HG03025 (cell line): ENCODE data around the gene PYCARD.
A peak's percentile ranks its signal among the peaks of the same experiment; 100 is the strongest.
"Not testable (repeated sequence)": the region's sequence is repeated elsewhere in the genome, so short reads cannot be mapped to it uniquely, and the experiment has no call there.

Source experiments
- ATAC-seq: cut with Tn5 transposase; IDR thresholded peaks from one replicate; pipeline ENCODE4 v1.9.1; 2021; ENCODE audit warnings: mild to moderate bottlenecking, moderate library complexity; ENCODE audit not compliant: unreplicated experiment, low FRiP score

The PYCARD gene

GRCh38 chr16:31191697-31192428 is 10.7 kb downstream of the PYCARD start:
- no peak for ATAC-seq

- no peak for ATAC-seq
These were observed 11.6 kb downstream of the PYCARD start for GRCh38 chr16:31190818-31191444.

DNA sequence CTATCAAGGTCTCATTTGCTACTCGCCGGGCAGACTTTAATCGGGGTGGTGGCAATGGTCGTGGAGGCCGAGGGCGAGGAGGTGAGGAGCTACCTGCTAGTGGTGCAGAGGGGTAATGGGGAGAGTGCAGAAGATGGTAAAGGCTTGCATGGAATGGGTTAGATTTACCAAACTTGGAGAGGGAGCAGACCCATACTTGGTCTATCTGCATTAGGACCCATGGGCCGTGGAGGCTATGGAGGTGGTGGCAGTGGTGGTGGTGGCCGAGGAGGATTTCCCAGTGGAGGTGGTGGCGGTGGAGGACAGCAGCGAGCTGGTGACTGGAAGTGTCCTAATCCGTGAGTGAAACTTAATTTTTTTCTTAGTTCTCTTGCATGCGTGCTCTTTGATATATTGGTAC is 12.5 kb downstream of the PYCARD start:
- ATAC-seq: no peak

GRCh38 chr16:31189412-31189778 is 13.2 kb downstream of the PYCARD start:
- ATAC-seq: no peak

GRCh38 chr16:31188450-31189411 is 13.8 kb downstream of the PYCARD start:
- no peak for ATAC-seq

- ATAC-seq: no peak
These were observed 14.8 kb downstream of the PYCARD start for GRCh38 chr16:31187808-31188189.

DNA sequence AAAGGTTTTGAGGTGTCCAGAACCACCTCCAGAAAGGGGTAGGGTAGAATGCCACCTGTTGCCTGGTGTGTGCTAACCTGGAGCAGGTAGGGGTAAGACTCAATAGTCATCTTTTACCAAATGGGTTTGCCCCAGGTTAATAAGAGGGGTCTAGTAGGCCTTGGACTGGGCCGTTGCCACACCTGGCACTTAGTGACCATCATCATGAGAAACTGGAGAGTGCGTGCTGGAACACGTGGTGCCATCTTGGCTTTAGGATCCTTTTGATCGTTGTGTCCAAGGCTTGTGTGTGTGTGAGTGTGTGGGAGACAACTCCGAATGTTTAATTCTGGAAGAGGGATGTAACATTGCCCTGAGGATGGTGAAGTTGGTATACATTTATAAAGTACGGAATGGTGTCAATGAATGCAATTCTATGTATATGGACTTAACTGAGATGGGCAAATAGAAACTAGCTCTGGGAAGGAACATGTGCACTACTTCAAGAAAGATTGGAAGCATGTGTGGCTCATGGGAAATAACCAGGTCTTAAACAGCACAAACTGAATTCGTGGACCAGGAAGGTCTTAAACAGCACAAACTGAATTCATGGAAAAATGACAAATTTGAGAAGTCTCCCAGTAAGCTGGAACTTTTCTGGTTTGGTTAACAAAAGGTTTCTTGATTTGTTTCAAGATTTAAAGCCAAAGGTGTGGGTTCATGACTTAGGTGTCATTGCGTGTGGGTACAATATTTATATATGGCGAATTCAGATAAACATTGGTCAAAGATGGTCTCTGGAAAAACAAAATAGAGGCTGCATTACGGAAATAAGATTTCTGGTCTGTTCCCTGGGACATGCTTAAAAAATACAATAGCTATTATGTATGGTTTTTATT is 15.4 kb downstream of the PYCARD start:
- ATAC-seq: no peak

GRCh38 chr16:31186176-31186575 is 16.4 kb downstream of the PYCARD start:
- no peak for ATAC-seq

GRCh38 chr16:31185339-31185738 is 17.2 kb downstream of the PYCARD start:
- no peak for ATAC-seq

- ATAC-seq: no peak
These were observed 17.7 kb downstream of the PYCARD start for GRCh38 chr16:31184888-31185287.

DNA sequence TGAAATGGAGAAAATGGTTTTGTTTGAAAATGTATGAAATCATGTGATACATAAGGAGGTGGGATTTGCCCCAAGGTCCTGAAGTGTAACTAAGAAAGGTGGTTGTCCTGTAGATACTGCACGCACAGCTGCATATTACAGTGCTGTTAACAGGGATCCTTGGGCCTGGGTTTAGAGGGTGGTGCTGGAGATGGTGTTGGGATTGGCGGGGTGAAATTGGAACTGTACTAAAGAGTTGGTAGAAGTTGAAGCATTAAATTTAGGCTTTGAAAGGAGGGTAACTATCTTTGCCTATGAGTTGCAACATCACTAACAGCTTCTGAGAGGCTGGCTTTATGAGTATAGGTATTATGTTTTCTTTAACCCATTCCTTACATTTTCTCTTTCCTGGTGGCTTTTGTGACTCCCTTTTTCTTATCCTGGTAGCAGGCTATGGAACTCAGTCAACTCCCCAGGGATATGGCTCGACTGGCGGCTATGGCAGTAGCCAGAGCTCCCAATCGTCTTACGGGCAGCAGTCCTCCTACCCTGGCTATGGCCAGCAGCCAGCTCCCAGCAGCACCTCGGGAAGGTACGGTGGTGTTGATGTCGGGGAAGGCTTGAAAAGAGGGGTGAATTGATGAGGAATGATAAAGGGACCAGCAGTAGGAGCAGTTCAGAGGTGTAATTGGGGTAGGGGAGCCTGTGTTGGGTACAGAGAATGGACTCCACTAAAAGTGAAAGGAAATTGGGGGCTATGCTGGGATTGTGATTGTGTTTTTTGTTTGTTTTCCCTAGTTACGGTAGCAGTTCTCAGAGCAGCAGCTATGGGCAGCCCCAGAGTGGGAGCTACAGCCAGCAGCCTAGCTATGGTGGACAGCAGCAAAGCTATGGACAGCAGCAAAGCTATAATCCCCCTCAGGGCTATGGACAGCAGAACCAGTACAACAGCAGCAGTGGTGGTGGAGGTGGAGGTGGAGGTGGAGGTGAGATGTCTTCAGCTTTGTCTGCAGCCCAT is 18.8 kb downstream of the PYCARD start:
- ATAC-seq: no peak

DNA sequence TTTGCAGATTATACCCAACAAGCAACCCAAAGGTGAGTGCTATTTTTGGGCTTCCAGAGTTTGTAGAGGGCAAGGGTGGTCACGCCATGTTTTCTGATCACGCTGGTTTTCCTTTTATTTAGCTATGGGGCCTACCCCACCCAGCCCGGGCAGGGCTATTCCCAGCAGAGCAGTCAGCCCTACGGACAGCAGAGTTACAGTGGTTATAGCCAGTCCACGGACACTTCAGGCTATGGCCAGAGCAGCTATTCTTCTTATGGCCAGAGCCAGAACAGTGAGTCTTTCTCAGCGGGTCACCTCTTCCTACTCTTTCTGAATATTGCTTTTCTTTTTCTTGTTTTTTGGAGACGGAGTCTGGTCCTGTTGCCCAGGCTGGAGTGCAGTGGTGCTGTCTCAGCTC is 20.2 kb downstream of the PYCARD start:
- no peak for ATAC-seq

DNA sequence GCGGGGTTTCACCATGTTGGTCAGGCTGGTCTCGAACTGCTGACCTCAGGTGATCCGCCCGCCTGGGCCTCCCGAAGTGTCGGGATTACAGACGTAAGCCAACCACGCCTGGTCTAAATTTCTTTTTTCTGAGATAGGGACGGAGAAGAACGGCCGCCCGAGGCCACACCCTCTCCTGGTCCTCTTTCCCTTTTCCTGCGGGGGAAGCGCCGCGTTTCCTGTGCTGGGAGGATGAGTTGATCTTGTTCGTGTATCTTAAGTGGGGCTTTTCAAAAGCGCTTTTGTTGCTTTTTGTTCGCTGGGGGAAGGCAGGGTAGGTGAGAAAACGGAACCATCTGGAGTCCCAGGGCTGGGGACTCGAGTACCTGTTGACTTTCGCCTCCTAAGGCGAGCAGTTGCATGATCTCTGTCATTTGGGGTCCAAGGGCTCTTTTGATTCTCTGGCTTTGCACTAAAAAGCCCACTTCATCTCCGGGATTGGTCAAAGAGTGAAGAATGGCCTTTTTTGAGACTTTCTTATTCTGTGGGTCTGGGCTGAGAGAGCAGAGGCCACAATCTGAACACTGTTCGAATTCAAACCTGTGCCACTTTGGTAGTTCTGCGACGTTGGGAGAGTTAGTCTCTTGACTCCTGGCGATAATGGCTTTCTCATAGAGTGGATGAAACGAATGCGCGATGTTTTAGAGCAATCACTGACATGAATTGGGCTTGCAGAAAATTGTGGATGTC is 21.3 kb downstream of the PYCARD start:
- no peak for ATAC-seq

GRCh38 chr16:31179747-31180459 is 22.7 kb downstream of the PYCARD start, which contains the start of gene FUS:
Gene FUS, plus strand, starts transcription at chr16:31180139. Its CDS starts 76 bp downstream, at chr16:31180215.
- peak; percentile 58 for ATAC-seq

DNA sequence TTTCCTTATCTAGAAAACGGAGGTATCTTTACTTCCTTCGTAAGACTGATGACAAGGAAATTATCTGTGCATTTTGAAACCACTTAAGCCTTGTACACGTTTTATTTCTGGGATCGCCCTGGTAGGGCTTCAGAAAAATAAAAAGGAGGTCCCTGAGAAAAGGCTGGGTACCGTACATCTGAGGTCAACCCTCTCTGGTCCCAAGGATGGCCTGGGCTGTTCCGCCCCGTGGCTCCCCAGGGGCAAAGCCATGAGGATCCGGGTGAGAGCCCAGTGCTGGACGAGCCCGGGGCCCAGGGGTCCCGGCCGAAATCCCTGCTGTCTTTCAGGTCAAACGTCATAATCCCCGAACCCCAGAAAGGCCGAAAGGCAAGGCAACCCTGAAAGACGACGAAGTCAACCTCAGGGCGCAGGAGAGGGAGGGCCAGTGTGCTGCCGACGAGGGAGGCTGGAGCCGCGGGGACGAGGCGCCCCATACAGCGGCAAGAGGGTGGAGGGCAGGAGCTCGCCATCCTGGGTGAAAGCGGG is 23.3 kb downstream of the PYCARD start:
- no peak for ATAC-seq

DNA sequence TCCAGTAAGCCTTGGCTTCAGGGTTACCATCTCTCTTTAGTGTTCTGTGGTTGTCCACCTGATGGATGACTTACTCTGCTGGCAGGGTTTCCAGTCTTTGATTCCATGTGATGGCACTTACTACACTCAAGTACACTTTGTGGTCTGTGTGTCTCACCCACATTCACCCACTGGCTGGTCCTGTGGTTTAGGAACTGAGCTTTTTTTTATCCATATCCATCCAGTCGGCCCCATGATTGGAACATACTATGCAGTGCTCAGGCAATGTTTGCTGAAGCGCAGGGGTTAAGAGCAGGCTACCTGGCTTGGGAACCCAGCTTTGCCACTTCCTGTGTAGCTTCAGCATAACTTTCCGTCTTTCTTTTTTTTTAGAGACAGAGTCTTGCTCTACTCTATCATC is 25.4 kb downstream of the PYCARD start:
- no peak for ATAC-seq

DNA sequence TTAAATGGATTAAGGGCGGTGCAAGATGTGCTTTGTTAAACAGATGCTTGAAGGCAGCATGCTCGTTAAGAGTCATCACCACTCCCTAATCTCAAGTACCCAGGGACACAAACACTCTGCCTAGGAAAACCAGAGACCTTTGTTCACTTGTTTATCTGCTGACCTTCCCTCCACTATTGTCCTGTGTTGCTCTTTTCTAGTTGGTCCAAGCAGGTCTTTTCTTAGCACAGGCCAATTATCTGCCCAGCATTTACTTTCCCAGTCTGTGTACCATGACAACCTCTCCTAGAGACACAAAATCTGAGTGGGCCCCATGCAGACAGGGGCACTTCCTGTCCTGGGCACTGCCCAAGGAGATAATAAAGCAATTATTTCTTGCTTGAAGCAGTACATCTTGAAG is 32.5 kb downstream of the PYCARD start:
- ATAC-seq: not testable (repeated sequence)
